H1 (cell line): ENCODE data around the gene TGFB1. TPM values are rescaled to one million over a fixed set of nuclear protein-coding genes. Genes with fewer than 3 reads are reported as not detected.

Experiments used
- CEBPB ChIP-seq: IDR thresholded peaks from 2 replicates; pipeline ENCODE4 v1.6.1; 2012; ENCODE audit warnings: low read depth, low read length
- CTBP2 ChIP-seq: IDR thresholded peaks from 2 replicates; pipeline ENCODE4 v1.7.0; 2011; ENCODE audit warnings: borderline replicate concordance, mild to moderate bottlenecking, moderate library complexity, mixed read lengths, low read length; ENCODE audit not compliant: insufficient read depth, insufficient read length
- EGR1 ChIP-seq: IDR thresholded peaks from 2 replicates; pipeline ENCODE4 v1.6.1; 2011; ENCODE audit warnings: low read depth, low read length, borderline replicate concordance
- GABPA ChIP-seq: IDR thresholded peaks from 2 replicates; pipeline ENCODE4 v1.6.1; 2011; ENCODE audit warnings: mild to moderate bottlenecking, low read length, moderate library complexity, borderline replicate concordance; ENCODE audit not compliant: insufficient read depth
- POLR2A ChIP-seq, 2 experiments: IDR thresholded peaks; 1 replicate in 1 of 2; 2 replicates in 1 of 2; pipeline ENCODE4 v1.6.1; 2011; ENCODE audit warnings: low read depth in 2 of 2, low read length in 2 of 2, mild to moderate bottlenecking in 2 of 2; ENCODE audit errors: control extremely low read depth in 1 of 2
- POLR2AphosphoS5 ChIP-seq: IDR thresholded peaks from 2 replicates; pipeline ENCODE4 v1.6.1; 2011; ENCODE audit warnings: low read depth, low read length
- SIN3A ChIP-seq, 2 experiments: IDR thresholded peaks in 1 of 2; conservative IDR thresholded peaks in 1 of 2; 2 replicates each; pipeline ENCODE4 v1.6.1; 2011 to 2012; ENCODE audit warnings: low read length in 2 of 2, improper control_type of control experiment in 1 of 2, low read depth in 1 of 2, mild to moderate bottlenecking in 1 of 2
- SP1 ChIP-seq: IDR thresholded peaks from 2 replicates; pipeline ENCODE4 v1.6.1; 2011; ENCODE audit warnings: low read depth, low read length
- polyA plus RNA-seq, 7 experiments: library from polyadenylated mRNA; depleted of rRNA in 3 of 7; stranded (reverse) in 5 of 7; unstranded in 2 of 7; fragments of >200 nt in 5 of 7; fragments of 200-250 nt in 2 of 7; gene quantifications; 1 replicate in 5 of 7; 2 replicates in 1 of 7; 4 replicates in 1 of 7; pipeline versions ENCODE4 v1.2.1 to v1.2.3, GENCODE V29; 2011 to 2013; ENCODE audit warnings: missing spikeins in 2 of 7, mixed read lengths in 2 of 7
- total RNA-seq: library from RNA; stranded (reverse); fragmentation: NEBNext Ultra II Directional; extraction: Animal tissue kit (Norgen Biotek cat#: 25700); gene quantifications from 2 replicates; pipeline ENCODE4 v1.2.1, GENCODE V29; 2021
- TF ChIP-seq, protein P1 (sequence below): IDR thresholded peaks from 2 replicates; pipeline ENCODE4 v1.6.1; 2011; ENCODE audit warnings: low read depth, mild to moderate bottlenecking, low read length; ENCODE audit not compliant: insufficient read depth

The TGFB1 gene
- total and polyA plus RNA-seq, 2 of the 8 experiments (the other 6 are each of a cell fraction or from before 2014, with no cell fraction given) = 1.7 to 10.6 TPM

DNA sequence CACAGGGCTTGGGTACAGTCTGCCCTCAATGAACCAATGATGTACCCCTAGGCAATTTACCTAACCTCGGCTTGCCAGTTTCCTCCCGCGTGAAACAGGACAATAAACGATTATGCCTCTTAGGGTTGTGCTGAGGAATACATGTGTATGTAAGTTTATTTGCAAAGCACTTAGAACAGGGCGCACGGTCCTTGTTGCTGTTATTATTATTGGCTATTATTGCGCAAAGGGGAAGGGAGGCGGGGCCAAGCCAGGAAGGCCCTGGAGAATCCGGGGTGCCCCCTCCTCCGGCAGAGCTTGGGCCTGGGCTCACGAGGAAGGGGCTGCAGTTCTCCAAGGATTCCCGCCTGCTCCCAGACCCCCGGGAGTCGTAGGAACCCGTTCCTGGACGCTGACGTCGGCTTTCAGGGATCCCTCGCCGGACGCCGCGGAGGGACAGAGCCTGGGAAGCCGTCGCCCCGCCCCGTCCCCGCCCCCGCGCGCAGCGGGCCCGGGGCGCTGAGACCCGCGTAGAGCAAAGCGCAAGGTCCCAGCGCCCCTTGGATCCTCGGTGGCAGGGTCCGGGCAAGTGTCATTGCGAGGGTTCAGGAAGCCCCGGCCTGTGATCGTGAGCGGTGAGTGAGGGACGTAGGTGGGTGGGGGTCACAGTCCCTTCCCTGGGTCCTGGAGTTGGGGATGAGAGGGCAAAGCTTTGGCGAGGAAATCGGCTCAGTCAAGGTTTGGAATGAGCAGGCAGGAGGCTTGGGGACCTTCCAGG lies 22.7 kb upstream of the TGFB1 start, which contains the start of gene TMEM91 (continued):
- TF ChIP-seq POLR2AphosphoS5 = no peak
- TF ChIP-seq CTBP2 = no peak
- no peak for TF ChIP-seq GABPA
- TF ChIP-seq SIN3A (conservative IDR thresholded peaks at IDR 0.05 in 1 of 2, IDR thresholded peaks at IDR 0.05 in 1 of 2; ENCODE audit: low read depth in 1 of 2, low read length in 2 of 2) = peak in 1 of 2 experiments; percentile 59; a peak in 1 of 4 replicates
- no peak; the same call in 1 of the 2 replicates for TF ChIP-seq SP1
- TF ChIP-seq, protein P1, sequence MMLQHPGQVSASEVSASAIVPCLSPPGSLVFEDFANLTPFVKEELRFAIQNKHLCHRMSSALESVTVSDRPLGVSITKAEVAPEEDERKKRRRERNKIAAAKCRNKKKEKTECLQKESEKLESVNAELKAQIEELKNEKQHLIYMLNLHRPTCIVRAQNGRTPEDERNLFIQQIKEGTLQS = no peak
- peak; percentile 94 for TF ChIP-seq CEBPB
- TF ChIP-seq EGR1 = peak; percentile 97; the same call in 1 of the 2 replicates
- peak in 1 of 2 experiments; percentile 40; a peak in 2 of 3 replicates for TF ChIP-seq POLR2A (IDR thresholded peaks at IDR 0.05; ENCODE audit: control extremely low read depth in 1 of 2, low read depth in 2 of 2, low read length in 2 of 2)
- TF ChIP-seq, all 59 proteins: peak for 10
